IMR-90 (cell line): ENCODE measurements around the gene CCNG1. TPM values are rescaled to one million over a fixed set of nuclear protein-coding genes. Genes with fewer than 3 reads are reported as not detected.

Source experiments
- ATAC-seq: fragments of 200-7000 bp; cut with Tn5 transposase; 2 replicates; pipeline ENCODE4 v1.9.1; 2020; ENCODE audit warnings: low read depth, mild to moderate bottlenecking, moderate library complexity
- BruUV-seq: library from RNA; stranded (reverse); fragments of 400-500 nt; replicated peaks from 2 replicates; lab custom pipeline; 2021; lab: Mats Ljungman, UMichigan
- CTCF ChIA-PET: fragments of 300-600 bp; formaldehyde crosslinking; extraction: SDS; loops from one replicate; lab custom pipeline; 2021; ENCODE audit warnings: antibody characterized with exemption; lab: Yijun Ruan, JAX
- POLR2A ChIA-PET: fragments of 300-600 bp; sonication (Branson Sonifier 250); formaldehyde crosslinking; loops from one replicate; lab custom pipeline; 2022; ENCODE audit warnings: antibody characterized with exemption; ENCODE audit not compliant: unreplicated experiment; lab: Charles Lee
- DNase-seq: peaks from one replicate; pipeline ENCODE4 v3.0.0; 2013
- H2AFZ ChIP-seq: replicated peaks from 2 replicates; pipeline ENCODE3; 2013; ENCODE audit warnings: low read length, mild to moderate bottlenecking; ENCODE audit not compliant: poor library complexity
- H2AK5ac ChIP-seq: 2 replicates; pipeline ENCODE4 v1.6.1; 2013; ENCODE audit warnings: low read depth, low read length, inconsistent platforms
- H2AK9ac ChIP-seq: replicated peaks from 2 replicates; pipeline ENCODE3; 2013; ENCODE audit warnings: mild to moderate bottlenecking, low read depth, low read length, moderate library complexity; ENCODE audit not compliant: poor library complexity
- H2BK120ac ChIP-seq: 2 replicates; pipeline ENCODE4 v1.6.1; 2013; ENCODE audit warnings: low read depth, low read length, inconsistent platforms
- H2BK15ac ChIP-seq: 3 replicates; pipeline ENCODE4 v1.6.1; 2013; ENCODE audit warnings: low read depth, low read length, inconsistent platforms
- H2BK20ac ChIP-seq: 2 replicates; pipeline ENCODE4 v1.6.1; 2013; ENCODE audit warnings: low read depth, mild to moderate bottlenecking, inconsistent platforms, low read length, moderate library complexity
- H2BK5ac ChIP-seq: 2 replicates; pipeline ENCODE4 v1.6.1; 2013; ENCODE audit warnings: mild to moderate bottlenecking, low read depth, low read length, inconsistent platforms; ENCODE audit not compliant: poor library complexity, severe bottlenecking
- H3K14ac ChIP-seq: replicated peaks from 2 replicates; pipeline ENCODE4 v1.6.1; 2013; ENCODE audit warnings: low read depth, low read length, inconsistent platforms
- H3K18ac ChIP-seq: 2 replicates; pipeline ENCODE4 v1.6.1; 2013; ENCODE audit warnings: low read depth, low read length, control low read depth
- H3K23ac ChIP-seq: 2 replicates; pipeline ENCODE4 v1.6.1; 2013; ENCODE audit warnings: low read depth, low read length, inconsistent platforms
- H3K27ac ChIP-seq: 2 replicates; pipeline ENCODE4 v1.5.1; 2013; ENCODE audit warnings: mild to moderate bottlenecking, control low read depth, low read length; ENCODE audit not compliant: insufficient read depth
- H3K27me3 ChIP-seq: 2 replicates; pipeline ENCODE4 v1.6.1; 2013; ENCODE audit warnings: low read length; ENCODE audit not compliant: control insufficient read depth, insufficient read depth
- H3K36me3 ChIP-seq: 2 replicates; pipeline ENCODE4 v1.6.1; 2013; ENCODE audit warnings: low read length, mixed read lengths; ENCODE audit not compliant: control insufficient read depth, insufficient read depth
- H3K4ac ChIP-seq: 2 replicates; pipeline ENCODE4 v1.6.1; 2013; ENCODE audit warnings: low read depth, low read length, inconsistent platforms
- H3K4me1 ChIP-seq: 2 replicates; pipeline ENCODE4 v1.6.1; 2013; ENCODE audit warnings: low read length, mixed read lengths; ENCODE audit not compliant: control insufficient read depth, insufficient read depth
- H3K4me2 ChIP-seq: 2 replicates; pipeline ENCODE4 v1.6.1; 2013; ENCODE audit warnings: low read depth, mild to moderate bottlenecking, control low read depth, low read length, moderate library complexity
- H3K4me3 ChIP-seq: 2 replicates; pipeline ENCODE4 v1.5.1; 2013; ENCODE audit warnings: low read depth, mild to moderate bottlenecking, control low read depth, low read length, moderate library complexity; ENCODE audit not compliant: insufficient read depth
- H3K56ac ChIP-seq: 2 replicates; pipeline ENCODE4 v1.6.1; 2013; ENCODE audit warnings: low read length, inconsistent platforms; ENCODE audit not compliant: insufficient read depth; ENCODE audit errors: extremely low read depth
- H3K79me1 ChIP-seq, 2 experiments: 2 replicates each; pipeline ENCODE4 v1.6.1; 2013; ENCODE audit warnings: low read length in 2 of 2, inconsistent platforms in 1 of 2, low read depth in 1 of 2
- H3K9ac ChIP-seq: 2 replicates; pipeline ENCODE4 v1.6.1; 2013; ENCODE audit warnings: low read depth, low read length, control low read depth
- H3K9me1 ChIP-seq: 2 replicates; pipeline ENCODE4 v1.6.1; 2013; ENCODE audit warnings: low read length, inconsistent platforms; ENCODE audit not compliant: insufficient read depth
- H3K9me3 ChIP-seq: 2 replicates; pipeline ENCODE4 v1.6.1; 2013; ENCODE audit warnings: low read length; ENCODE audit not compliant: control insufficient read depth, insufficient read depth
- H4K20me1 ChIP-seq: 2 replicates; pipeline ENCODE4 v1.6.1; 2013; ENCODE audit warnings: low read length, inconsistent platforms; ENCODE audit not compliant: insufficient read depth
- H4K5ac ChIP-seq: 2 replicates; pipeline ENCODE4 v1.6.1; 2013; ENCODE audit warnings: mild to moderate bottlenecking, low read depth, low read length, control low read depth
- H4K8ac ChIP-seq, 2 experiments: 2 replicates each; pipeline ENCODE4 v1.6.1; 2013; ENCODE audit warnings: low read depth in 2 of 2, low read length in 2 of 2, control low read depth in 1 of 2, inconsistent platforms in 1 of 2
- H4K91ac ChIP-seq: 2 replicates; pipeline ENCODE4 v1.6.1; 2013; ENCODE audit warnings: low read depth, low read length, inconsistent platforms; ENCODE audit not compliant: insufficient read depth
- MAFK ChIP-seq: IDR thresholded peaks from 2 replicates; pipeline ENCODE4 v1.6.1; 2012; ENCODE audit warnings: low read depth, low read length, improper control_type of control experiment
- MAZ ChIP-seq: IDR thresholded peaks from 2 replicates; pipeline ENCODE4 v1.6.1; 2012; ENCODE audit warnings: low read depth, mild to moderate bottlenecking, low read length, improper control_type of control experiment, moderate library complexity, borderline replicate concordance
- MXI1 ChIP-seq: IDR thresholded peaks from 2 replicates; pipeline ENCODE4 v1.6.1; 2012; ENCODE audit warnings: low read depth, mild to moderate bottlenecking, low read length, moderate library complexity, borderline replicate concordance
- RFX5 ChIP-seq: IDR thresholded peaks from 2 replicates; pipeline ENCODE4 v1.8.0; 2012; ENCODE audit warnings: low read depth, mild to moderate bottlenecking, low read length, moderate library complexity
- dilution Hi-C: fragments of 300-500 bp; cut with HindIII; formaldehyde crosslinking; loops from one replicate; pipeline ENCODE4 v1.14.3; 2018; ENCODE audit warnings: low sequenced_read_pairs; ENCODE audit not compliant: unreplicated experiment
- in situ Hi-C: fragments of 300-500 bp; cut with MboI; formaldehyde crosslinking; loops from 3 replicates; pipeline ENCODE4 v1.14.3; 2019; ENCODE audit warnings: low sequenced_read_pairs, inconsistent platforms, mixed read lengths
- intact Hi-C: fragments of 100-400 bp; cut with micrococcal nuclease; formaldehyde crosslinking; loops from 2 replicates; pipeline ENCODE4 v1.10.0; 2022
- polyA plus RNA-seq, 3 experiments: library from polyadenylated mRNA; depleted of rRNA; stranded (reverse); fragments of >200 nt; gene quantifications; 2 replicates each; pipeline ENCODE4 v1.2.3, GENCODE V29; 2012; ENCODE audit warnings: low replicate concordance in 1 of 3
- total RNA-seq: library from RNA; depleted of rRNA; stranded (reverse); fragments of >200 nt; gene quantifications from 2 replicates; pipeline ENCODE4 v1.2.3, GENCODE V29; 2012

Gene CCNG1
- total and polyA plus RNA-seq, 2 of the 4 experiments (the other 2 are of a cell fraction), result 72.0 to 382 TPM

DNA sequence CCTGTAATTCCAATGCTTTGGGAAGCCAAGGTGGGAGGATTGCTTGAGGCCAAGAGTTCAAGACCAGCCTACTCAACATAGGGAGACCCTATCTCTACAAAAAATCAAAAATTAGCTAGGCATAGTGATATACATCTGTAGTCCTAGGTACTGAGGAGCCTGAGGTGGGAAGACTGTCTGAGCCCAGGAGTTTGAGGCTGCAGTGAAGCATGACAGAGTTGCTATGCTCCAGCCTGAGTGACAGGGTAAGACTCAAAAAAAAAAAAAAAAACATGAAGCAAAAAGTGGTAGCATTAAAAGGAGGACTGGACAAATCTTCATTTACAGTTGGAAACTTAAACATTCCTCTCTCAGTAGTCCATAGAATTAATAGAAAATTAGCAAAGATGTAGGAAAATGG lies 9.8 kb downstream of the CCNG1 start:
- no peaks in the 10 kb centered on the region for H3K9me1 ChIP-seq
- H3K23ac ChIP-seq, result no peak overlapping the region
- H3K18ac ChIP-seq, result no peak overlapping the region
- ChIA-PET POLR2A (no interaction called here), CTCF (no interaction called here)
- H4K5ac ChIP-seq, result no peak overlapping the region
- no peak overlapping the region for H4K8ac ChIP-seq
- H2AFZ ChIP-seq, result no peak overlapping the region
- no peak overlapping the region for H3K9ac ChIP-seq
- H4K20me1 ChIP-seq, result no peaks in the 10 kb centered on the region
- H2BK15ac ChIP-seq, result no peak overlapping the region
- no peak overlapping the region for H2AK5ac ChIP-seq
- H3K14ac ChIP-seq, result no peak overlapping the region
- H3K4ac ChIP-seq, result no peak overlapping the region
- H2BK20ac ChIP-seq, result no peak overlapping the region
- H3K36me3 ChIP-seq, result peaks cover 38% of the 10 kb centered on the region
- no peak overlapping the region for H4K91ac ChIP-seq
- H3K9me3 ChIP-seq, result no peaks in the 10 kb centered on the region
- no peak overlapping the region for H2BK5ac ChIP-seq
- DNase-seq, result no peak
- H2AK9ac ChIP-seq, result no peak overlapping the region
- no peak for ATAC-seq
- no peak overlapping the region for H2BK120ac ChIP-seq
- no peak overlapping the region for H3K56ac ChIP-seq
- no peak overlapping the region for H3K4me3 ChIP-seq
- BruUV-seq, result no TSS peak
- intact Hi-C loops, result no loop called here
- TF ChIP-seq MAFK (no peak), MAZ (no peak), MXI1 (no peak), RFX5 (no peak)
- dilution Hi-C loops, result no loop called here
- H3K4me2 ChIP-seq, result no peak overlapping the region
- no peaks in the 10 kb centered on the region for H3K4me1 ChIP-seq
- in situ Hi-C loops, result no loop called here
- H3K27ac ChIP-seq, result no peak overlapping the region
- no peaks in the 10 kb centered on the region for H3K27me3 ChIP-seq
- peaks cover 5 to 15% of the 10 kb centered on the region in 2 experiments; a peak in 3 of 4 replicates for H3K79me1 ChIP-seq
